Keratinocyte (primary cell): ENCODE measurements around the gene MYPN. TPM values are rescaled to one million over a fixed set of nuclear protein-coding genes. Genes with fewer than 3 reads are reported as not detected.

Source experiments
- DNase-seq: peaks from one replicate; pipeline ENCODE4 v3.0.0-alpha.2; 2011; ENCODE audit warnings: low read depth, missing footprints, low spot score
- FAIRE-seq: peaks from 2 replicates; lab custom pipeline; 2011; peaks lifted over from hg19 to GRCh38; lab: Jason Lieb, UNC
- H2AFZ ChIP-seq: 2 replicates; pipeline ENCODE4 v1.6.0; 2012; ENCODE audit warnings: low read length, control low read depth, inconsistent platforms; ENCODE audit not compliant: control insufficient read depth
- H3K27ac ChIP-seq: 2 replicates; pipeline ENCODE4 v1.5.1; 2011; ENCODE audit warnings: low read length; ENCODE audit not compliant: control insufficient read depth, insufficient read depth
- H3K27me3 ChIP-seq: 3 replicates; pipeline ENCODE4 v1.6.0; 2011; ENCODE audit warnings: low read length; ENCODE audit not compliant: control insufficient read depth, insufficient read depth; ENCODE audit errors: extremely low read depth
- H3K36me3 ChIP-seq, 2 experiments: 2 replicates in 1 of 2; 3 replicates in 1 of 2; pipeline ENCODE4 v1.5.1; 2011; ENCODE audit warnings: low read length in 2 of 2, mild to moderate bottlenecking in 1 of 2; ENCODE audit not compliant: control insufficient read depth in 2 of 2, insufficient read depth in 2 of 2; ENCODE audit errors: extremely low read depth in 1 of 2
- H3K4me1 ChIP-seq: 3 replicates; pipeline ENCODE4 v1.5.1; 2011; ENCODE audit warnings: low read length; ENCODE audit not compliant: control insufficient read depth, insufficient read depth; ENCODE audit errors: extremely low read depth
- H3K4me2 ChIP-seq: 3 replicates; pipeline ENCODE4 v1.6.0; 2011; ENCODE audit warnings: low read depth, low read length; ENCODE audit not compliant: control insufficient read depth, insufficient read depth; ENCODE audit errors: extremely low read depth
- H3K4me3 ChIP-seq, 3 experiments: fragments of 200-600 bp in 1 of 3; sonication (generic) in 1 of 3; 2 replicates in 2 of 3; 3 replicates in 1 of 3; pipeline ENCODE4 v1.5.1; 2011 to 2016; ENCODE audit warnings: low read length in 3 of 3, mild to moderate bottlenecking in 3 of 3, control low read depth in 2 of 3, inconsistent platforms in 1 of 3, low read depth in 1 of 3, mixed read lengths in 1 of 3, mixed run types in 1 of 3, moderate library complexity in 1 of 3; ENCODE audit not compliant: control insufficient read depth in 2 of 3, insufficient read depth in 2 of 3; ENCODE audit errors: extremely low read depth in 1 of 3
- H3K79me2 ChIP-seq: 2 replicates; pipeline ENCODE4 v1.6.0; 2012; ENCODE audit warnings: low read length; ENCODE audit not compliant: control insufficient read depth, insufficient read depth
- H3K9ac ChIP-seq: 3 replicates; pipeline ENCODE4 v1.6.0; 2011; ENCODE audit warnings: low read length; ENCODE audit not compliant: control insufficient read depth, insufficient read depth; ENCODE audit errors: extremely low read depth
- H3K9me1 ChIP-seq: 3 replicates; pipeline ENCODE4 v1.6.0; 2011; ENCODE audit warnings: low read length; ENCODE audit not compliant: control insufficient read depth, insufficient read depth; ENCODE audit errors: extremely low read depth
- H3K9me3 ChIP-seq: 2 replicates; pipeline ENCODE4 v1.5.1; 2012; ENCODE audit warnings: low read depth, low read length; ENCODE audit not compliant: control insufficient read depth
- H4K20me1 ChIP-seq: 3 replicates; pipeline ENCODE4 v1.6.0; 2011; ENCODE audit warnings: low read length; ENCODE audit not compliant: control insufficient read depth, insufficient read depth; ENCODE audit errors: extremely low read depth
- CTCF ChIP-seq, 3 experiments: IDR thresholded peaks in 1 of 3; conservative IDR thresholded peaks in 1 of 3; optimal IDR thresholded peaks in 1 of 3; 2 replicates in 2 of 3; 3 replicates in 1 of 3; pipeline versions ENCODE3 to v1.5.1; 2011; ENCODE audit warnings: low read length in 3 of 3, mild to moderate bottlenecking in 3 of 3, moderate library complexity in 2 of 3, control low read depth in 1 of 3, inconsistent platforms in 1 of 3; ENCODE audit not compliant: insufficient read depth in 2 of 3; ENCODE audit errors: extremely low read depth in 1 of 3
- EZH2 ChIP-seq: IDR thresholded peaks from one replicate; pipeline ENCODE4 v1.6.1; 2012; ENCODE audit warnings: inconsistent platforms, mild to moderate bottlenecking, low read length, moderate library complexity
- dilution Hi-C: fragments of 300-500 bp; cut with MboI; formaldehyde crosslinking; loops from one replicate; pipeline ENCODE4 v1.7.0; 2020; ENCODE audit warnings: low sequenced_read_pairs; ENCODE audit not compliant: extremely low pct_ligation_motif_present
- polyA plus RNA-seq, 5 experiments: library from polyadenylated mRNA; depleted of rRNA in 3 of 5; stranded (reverse) in 3 of 5; stranded (forward) in 1 of 5; unstranded in 1 of 5; fragments of >200 nt; gene quantifications; 1 replicate in 1 of 5; 2 replicates in 3 of 5; 3 replicates in 1 of 5; pipeline versions ENCODE4 v1.2.1 to v1.2.3, GENCODE V29; 2011 to 2012; ENCODE audit warnings: missing spikeins in 2 of 5, low read depth in 1 of 5, low replicate concordance in 1 of 5

Gene MYPN
- polyA plus RNA-seq, 1 donor (not counting 4 experiments of a cell fraction or from before 2014, with no cell fraction given): 0.42 TPM

GRCh38 chr10:68079434-68079833 is 29.9 kb upstream of the MYPN start:
- dilution Hi-C loops: no loop called here
- Histone ChIP-seq H3K79me2 (peaks cover 5% of the 10 kb centered on the region), H3K4me2 (no peak overlapping the region), H3K27ac (no peak overlapping the region), H3K36me3 (no peaks in the 10 kb centered on the region), H4K20me1 (no peaks in the 10 kb centered on the region), H2AFZ (no peak overlapping the region), H3K4me1 (peaks cover 5% of the 10 kb centered on the region), H3K27me3 (no peaks in the 10 kb centered on the region), H3K9me1 (no peaks in the 10 kb centered on the region), H3K9ac (no peak overlapping the region), H3K9me3 (no peaks in the 10 kb centered on the region), H3K4me3 (no peak overlapping the region)
- DNase-seq (no peak), FAIRE-seq (no peak)
- no peak for TF ChIP-seq EZH2
- no peak for TF ChIP-seq CTCF (optimal IDR thresholded peaks at IDR 0.05 in 1 of 3, IDR thresholded peaks at IDR 0.05 in 1 of 3, conservative IDR thresholded peaks at IDR 0.05 in 1 of 3; ENCODE audit: extremely low read depth in 1 of 3, insufficient read depth in 2 of 3, low read length in 3 of 3)

GRCh38 chr10:68080853-68081431 is 28.3 kb upstream of the MYPN start:
- H3K4me2 ChIP-seq: no peak overlapping the region
- H3K27ac ChIP-seq: no peak overlapping the region
- dilution Hi-C loops: no loop called here
- no peak overlapping the region for H3K9ac ChIP-seq
- H3K9me1 ChIP-seq: no peaks in the 10 kb centered on the region
- DNase-seq (no peak), FAIRE-seq (no peak)
- H3K27me3 ChIP-seq: no peaks in the 10 kb centered on the region
- H3K36me3 ChIP-seq: no peaks in the 10 kb centered on the region
- H3K4me1 ChIP-seq: peaks cover 3% of the 10 kb centered on the region
- H3K79me2 ChIP-seq: no peaks in the 10 kb centered on the region
- H3K9me3 ChIP-seq: no peaks in the 10 kb centered on the region
- no peak overlapping the region for H3K4me3 ChIP-seq
- peak overlapping the region; percentile 54 for H2AFZ ChIP-seq
- no peaks in the 10 kb centered on the region for H4K20me1 ChIP-seq
- TF ChIP-seq CTCF (optimal IDR thresholded peaks at IDR 0.05 in 1 of 3, IDR thresholded peaks at IDR 0.05 in 1 of 3, conservative IDR thresholded peaks at IDR 0.05 in 1 of 3; ENCODE audit: extremely low read depth in 1 of 3, insufficient read depth in 2 of 3, low read length in 3 of 3) (no peak), EZH2 (no peak)
